Measurements from ENCODE around the gene OR1N1. TPM values are rescaled to one million over a fixed set of nuclear protein-coding genes. Genes with fewer than 3 reads are reported as not detected.

Gene OR1N1
- total RNA-seq, 2 donors from 2014 or later = not detected

- H3K27ac ChIP-seq (ENCODE audit: low read depth, low read length) = no peak overlapping the region
- H3K27me3 Mint-ChIP-seq (ENCODE audit: insufficient read depth) = peaks cover 52% of the 10 kb centered on the region
- H3K36me3 ChIP-seq (ENCODE audit: control insufficient read depth, insufficient read depth, low read length) = no peaks in the 10 kb centered on the region
- H3K4me1 Mint-ChIP-seq = peaks cover 8% of the 10 kb centered on the region
- H3K9me3 ChIP-seq (ENCODE audit: control insufficient read depth, low read length) = peaks cover 12% of the 10 kb centered on the region
- no peaks in the 10 kb centered on the region for H3K9me3 Mint-ChIP-seq
- no peaks in the 10 kb centered on the region for H3K36me3 Mint-ChIP-seq (ENCODE audit: low read depth)
- peaks cover 17% of the 10 kb centered on the region for H3K27me3 ChIP-seq (ENCODE audit: control insufficient read depth, insufficient read depth, low read length, poor library complexity, severe bottlenecking)
- H3K4me3 ChIP-seq (ENCODE audit: low read length) = no peak overlapping the region
- 40 to 61% methylated on average over 2 of the region's 2 CpGs for WGBS, 2 experiments (ENCODE audit: insufficient coverage in 1 of 2, insufficient read length in 1 of 2)
- no peaks in the 10 kb centered on the region for H3K4me1 ChIP-seq (ENCODE audit: control insufficient read depth, insufficient read depth, low read length)
- no peak overlapping the region for H3K9ac ChIP-seq (ENCODE audit: extremely low read depth, low read length, poor library complexity, severe bottlenecking)
- no peak overlapping the region for H3K27ac Mint-ChIP-seq
- no peak overlapping the region for H3K4me3 Mint-ChIP-seq
- no peak for DNase-seq
- TF ChIP-seq, protein P1, sequence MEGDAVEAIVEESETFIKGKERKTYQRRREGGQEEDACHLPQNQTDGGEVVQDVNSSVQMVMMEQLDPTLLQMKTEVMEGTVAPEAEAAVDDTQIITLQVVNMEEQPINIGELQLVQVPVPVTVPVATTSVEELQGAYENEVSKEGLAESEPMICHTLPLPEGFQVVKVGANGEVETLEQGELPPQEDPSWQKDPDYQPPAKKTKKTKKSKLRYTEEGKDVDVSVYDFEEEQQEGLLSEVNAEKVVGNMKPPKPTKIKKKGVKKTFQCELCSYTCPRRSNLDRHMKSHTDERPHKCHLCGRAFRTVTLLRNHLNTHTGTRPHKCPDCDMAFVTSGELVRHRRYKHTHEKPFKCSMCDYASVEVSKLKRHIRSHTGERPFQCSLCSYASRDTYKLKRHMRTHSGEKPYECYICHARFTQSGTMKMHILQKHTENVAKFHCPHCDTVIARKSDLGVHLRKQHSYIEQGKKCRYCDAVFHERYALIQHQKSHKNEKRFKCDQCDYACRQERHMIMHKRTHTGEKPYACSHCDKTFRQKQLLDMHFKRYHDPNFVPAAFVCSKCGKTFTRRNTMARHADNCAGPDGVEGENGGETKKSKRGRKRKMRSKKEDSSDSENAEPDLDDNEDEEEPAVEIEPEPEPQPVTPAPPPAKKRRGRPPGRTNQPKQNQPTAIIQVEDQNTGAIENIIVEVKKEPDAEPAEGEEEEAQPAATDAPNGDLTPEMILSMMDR (conservative IDR thresholded peaks at IDR 0.05) = no peak
Observed at GRCh38 chr9:122506964-122507363, 20.1 kb downstream of the OR1N1 start.

- H3K9me3 ChIP-seq (ENCODE audit: control insufficient read depth, low read length) = peaks cover 4% of the 10 kb centered on the region
- H3K4me1 Mint-ChIP-seq = no peaks in the 10 kb centered on the region
- H3K4me3 ChIP-seq (ENCODE audit: low read length) = no peak overlapping the region
- TF ChIP-seq, protein P1 (conservative IDR thresholded peaks at IDR 0.05) = peak; percentile 87
- no peaks in the 10 kb centered on the region for H3K27me3 ChIP-seq (ENCODE audit: control insufficient read depth, insufficient read depth, low read length, poor library complexity, severe bottlenecking)
- peak; percentile 79 for DNase-seq
- H3K27me3 Mint-ChIP-seq (ENCODE audit: insufficient read depth) = peaks cover 32% of the 10 kb centered on the region
- H3K9me3 Mint-ChIP-seq = no peaks in the 10 kb centered on the region
- no peak overlapping the region for H3K4me3 Mint-ChIP-seq
- H3K36me3 Mint-ChIP-seq (ENCODE audit: low read depth) = no peaks in the 10 kb centered on the region
- H3K36me3 ChIP-seq (ENCODE audit: control insufficient read depth, insufficient read depth, low read length) = no peaks in the 10 kb centered on the region
- no peak overlapping the region for H3K27ac Mint-ChIP-seq
- H3K4me1 ChIP-seq (ENCODE audit: control insufficient read depth, insufficient read depth, low read length) = no peaks in the 10 kb centered on the region
- H3K9ac ChIP-seq (ENCODE audit: extremely low read depth, low read length, poor library complexity, severe bottlenecking) = no peak overlapping the region
- WGBS, 2 experiments (ENCODE audit: insufficient coverage in 1 of 2, insufficient read length in 1 of 2) = 60% methylated on average over 2 of the region's 2 CpGs; no CpG with 5 or more reads in 1 of the 2 experiments
- no peak overlapping the region for H3K27ac ChIP-seq (ENCODE audit: low read depth, low read length)
Observed at GRCh38 chr9:122498883-122499288, 28.2 kb downstream of the OR1N1 start.

GRCh38 chr9:122479062-122479461 is 48.0 kb downstream of the OR1N1 start:
- no peak for DNase-seq
- Mint-ChIP-seq H3K27ac (no peak overlapping the region), H3K4me3 (no peak overlapping the region), H3K9me3 (no peaks in the 10 kb centered on the region), H3K36me3 (ENCODE audit: low read depth) (no peaks in the 10 kb centered on the region), H3K4me1 (no peaks in the 10 kb centered on the region), H3K27me3 (ENCODE audit: insufficient read depth) (peaks cover 11% of the 10 kb centered on the region)
- no peaks in the 10 kb centered on the region for H3K9me3 ChIP-seq (ENCODE audit: control insufficient read depth, low read length)
- no peak overlapping the region for H3K4me3 ChIP-seq (ENCODE audit: low read length)
- no peak overlapping the region for H3K9ac ChIP-seq (ENCODE audit: extremely low read depth, low read length, poor library complexity, severe bottlenecking)
- H3K27me3 ChIP-seq (ENCODE audit: control insufficient read depth, insufficient read depth, low read length, poor library complexity, severe bottlenecking) = no peaks in the 10 kb centered on the region
- TF ChIP-seq, protein P1 (conservative IDR thresholded peaks at IDR 0.05) = no peak
- no peak overlapping the region for H3K27ac ChIP-seq (ENCODE audit: low read depth, low read length)
- 84 to 90% methylated on average over 2 to 5 of the region's 5 CpGs for WGBS, 2 experiments (ENCODE audit: insufficient coverage in 1 of 2, insufficient read length in 1 of 2)
- H3K4me1 ChIP-seq (ENCODE audit: control insufficient read depth, insufficient read depth, low read length) = no peaks in the 10 kb centered on the region
- no peaks in the 10 kb centered on the region for H3K36me3 ChIP-seq (ENCODE audit: control insufficient read depth, insufficient read depth, low read length)
